ENCODE data around the gene LSM4. TPM values are rescaled to one million over a fixed set of nuclear protein-coding genes. Genes with fewer than 3 reads are reported as not detected.
A peak's percentile ranks its signal among the peaks of the same experiment; 100 is the strongest.

Gene LSM4
- total RNA-seq, 4 donors from 2014 or later: 94.3 to 218 (median 175) TPM

DNA sequence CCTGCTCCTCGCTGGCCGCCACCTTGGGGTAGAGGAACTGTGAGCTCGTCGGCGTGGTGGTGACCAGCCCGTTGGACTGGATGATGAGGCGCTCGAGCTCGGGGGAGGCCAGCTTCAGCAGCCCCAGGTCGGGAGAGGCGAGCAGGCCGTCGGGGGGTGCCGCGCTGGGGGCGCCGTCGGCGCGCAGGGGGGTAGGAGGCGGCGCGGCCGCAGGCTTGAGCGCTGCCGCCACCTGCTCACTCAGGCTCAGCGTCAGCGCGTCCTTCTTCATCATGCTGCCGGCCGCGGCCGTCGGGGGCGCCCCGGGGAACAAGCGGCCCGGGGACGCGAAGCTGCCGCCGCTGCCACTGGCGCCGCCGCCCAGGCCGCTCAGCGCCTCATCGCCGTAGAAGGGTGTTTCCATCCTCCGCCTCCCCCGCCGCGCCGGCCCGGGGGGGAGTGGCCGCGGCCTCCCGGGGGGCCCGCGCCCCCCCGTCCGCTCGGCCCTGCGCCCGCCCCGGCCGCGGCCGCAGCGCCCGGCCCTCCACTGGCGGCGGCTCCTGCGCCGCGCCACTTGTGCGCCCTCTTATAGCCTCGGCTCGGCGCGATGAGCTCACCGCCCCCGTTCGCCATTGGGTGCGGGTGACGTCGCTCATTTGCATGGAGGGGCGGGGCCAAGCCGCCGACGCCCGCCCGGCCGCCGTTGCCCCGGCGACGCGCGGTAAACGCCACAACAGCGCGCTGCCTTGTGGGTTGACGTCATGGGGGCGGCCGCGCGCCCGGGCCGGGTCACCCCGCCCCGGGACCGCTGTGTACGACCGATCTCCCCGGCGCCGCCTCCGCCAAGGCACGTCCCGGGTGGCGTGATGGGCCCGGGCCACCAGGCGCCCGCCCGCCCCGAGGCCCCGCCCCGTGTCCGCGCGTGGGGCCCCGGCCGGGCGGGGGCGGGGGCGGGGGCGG lies 41.5 kb downstream of the LSM4 start, which contains the start of gene JUND:
Gene JUND (minus strand): TSS at position 541 of the 939 bp plus-strand sequence. CDS start 138 bp downstream, at position 403.
- TF ChIP-seq EP300 (IDR thresholded peaks at IDR 0.05; ENCODE audit: low read depth): peak; percentile 97
- peak; percentile 82 for TF ChIP-seq POLR2A (IDR thresholded peaks at IDR 0.05)
- TF ChIP-seq, protein P1, sequence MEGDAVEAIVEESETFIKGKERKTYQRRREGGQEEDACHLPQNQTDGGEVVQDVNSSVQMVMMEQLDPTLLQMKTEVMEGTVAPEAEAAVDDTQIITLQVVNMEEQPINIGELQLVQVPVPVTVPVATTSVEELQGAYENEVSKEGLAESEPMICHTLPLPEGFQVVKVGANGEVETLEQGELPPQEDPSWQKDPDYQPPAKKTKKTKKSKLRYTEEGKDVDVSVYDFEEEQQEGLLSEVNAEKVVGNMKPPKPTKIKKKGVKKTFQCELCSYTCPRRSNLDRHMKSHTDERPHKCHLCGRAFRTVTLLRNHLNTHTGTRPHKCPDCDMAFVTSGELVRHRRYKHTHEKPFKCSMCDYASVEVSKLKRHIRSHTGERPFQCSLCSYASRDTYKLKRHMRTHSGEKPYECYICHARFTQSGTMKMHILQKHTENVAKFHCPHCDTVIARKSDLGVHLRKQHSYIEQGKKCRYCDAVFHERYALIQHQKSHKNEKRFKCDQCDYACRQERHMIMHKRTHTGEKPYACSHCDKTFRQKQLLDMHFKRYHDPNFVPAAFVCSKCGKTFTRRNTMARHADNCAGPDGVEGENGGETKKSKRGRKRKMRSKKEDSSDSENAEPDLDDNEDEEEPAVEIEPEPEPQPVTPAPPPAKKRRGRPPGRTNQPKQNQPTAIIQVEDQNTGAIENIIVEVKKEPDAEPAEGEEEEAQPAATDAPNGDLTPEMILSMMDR (IDR thresholded peaks at IDR 0.05): peak in 1 of 5 experiments; percentile 12
- peak; percentile 99 to 100 (median 99) for TF ChIP-seq POLR2AphosphoS5 (IDR thresholded peaks at IDR 0.05)
- peak within 1 kb of the TSS; percentile 99 to 100 (median 100) for H3K27ac ChIP-seq
- in situ Hi-C loops (cut with MboI; ENCODE audit: low pct_ligation_motif_present in 1 of 4, low pct_unique_long_range_greater_than_20kb in 1 of 4, low sequenced_read_pairs in 3 of 4) (no loop called here), intact Hi-C loops (cut with DNase I; ENCODE audit: low total_unique reads) (no loop called here)
- WGBS, 2 donors (ENCODE audit: low coverage in 1 of 2): 0% methylated on average over 14 of the region's 138 CpGs; no CpG with 5 or more reads in 1 of the 2 donors
- DNase-seq: peak; percentile 98
- H3K36me3 ChIP-seq: peaks cover 0 to 7% (median 3%) of the 10 kb centered on the region in 4 donors
- H3K4me3 ChIP-seq: peak within 1 kb of the TSS; percentile 83 to 100 (median 94)
- H3K4me1 ChIP-seq: peaks cover 28 to 46% (median 41%) of the 10 kb centered on the region in 4 donors
- no peaks in the 10 kb centered on the region for H3K27me3 ChIP-seq
- H3K9me3 ChIP-seq: no peaks in the 10 kb centered on the region

DNA sequence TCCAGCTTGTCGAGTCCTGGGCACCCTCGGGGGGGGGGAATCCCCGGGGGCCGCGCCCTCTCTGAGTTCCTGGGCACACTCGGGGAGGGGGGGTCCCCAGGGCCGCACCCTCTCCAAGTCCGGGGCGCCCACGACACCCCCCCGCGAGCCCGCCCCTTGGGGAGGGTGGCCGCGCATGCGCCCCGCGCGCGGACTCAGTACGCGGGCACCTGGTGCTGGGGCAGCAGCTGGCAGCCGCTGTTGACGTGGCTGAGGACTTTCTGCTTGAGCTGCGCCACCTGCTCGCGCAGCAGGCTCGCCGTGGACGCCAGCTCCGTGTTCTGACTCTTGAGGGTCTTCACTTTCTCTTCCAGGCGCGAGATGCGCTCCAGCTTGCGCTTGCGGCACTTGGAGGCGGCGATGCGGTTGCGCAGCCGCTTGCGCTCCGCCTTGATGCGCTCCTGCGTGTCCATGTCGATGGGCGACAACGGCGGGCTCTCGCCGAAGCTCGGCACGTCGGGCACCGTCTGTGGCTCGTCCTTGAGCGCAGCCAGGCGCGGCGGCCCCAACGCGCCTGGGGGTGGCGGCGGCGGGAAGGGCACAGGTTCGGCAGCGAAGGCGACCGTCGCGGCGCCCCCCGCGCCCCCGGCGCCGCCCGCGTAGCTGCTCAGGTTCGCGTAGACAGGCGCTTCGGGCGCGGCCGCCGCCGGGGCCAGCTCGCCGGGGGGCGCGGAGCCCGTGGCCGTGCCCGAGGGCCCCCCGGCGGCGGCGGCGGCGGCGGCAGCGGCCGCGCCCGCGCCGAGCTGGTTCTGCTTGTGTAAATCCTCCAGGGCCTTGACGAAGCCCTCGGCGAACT lies 42.4 kb downstream of the LSM4 start:
- H3K36me3 ChIP-seq: peaks cover 0 to 7% (median 3%) of the 10 kb centered on the region in 4 donors
- TF ChIP-seq, protein P1 (IDR thresholded peaks at IDR 0.05): no peak
- TF ChIP-seq POLR2A (IDR thresholded peaks at IDR 0.05) (peak; percentile 93), EP300 (IDR thresholded peaks at IDR 0.05; ENCODE audit: low read depth) (no peak), POLR2AphosphoS5 (IDR thresholded peaks at IDR 0.05) (peak; percentile 97 to 99 (median 99))
- H3K4me1 ChIP-seq: peaks cover 31 to 55% (median 47%) of the 10 kb centered on the region in 4 donors
- intact Hi-C loops (cut with DNase I; ENCODE audit: low total_unique reads): no loop called here
- H3K27me3 ChIP-seq: no peaks in the 10 kb centered on the region
- H3K4me3 ChIP-seq: peak overlapping the region; percentile 83 to 100 (median 94)
- H3K9me3 ChIP-seq: no peaks in the 10 kb centered on the region
- in situ Hi-C loops (cut with MboI; ENCODE audit: low pct_ligation_motif_present in 1 of 4, low pct_unique_long_range_greater_than_20kb in 1 of 4, low sequenced_read_pairs in 3 of 4): no loop called here
- DNase-seq: peak; percentile 87
- WGBS, 2 donors (ENCODE audit: low coverage in 1 of 2): 1% methylated on average over 36 of the region's 111 CpGs; no CpG with 5 or more reads in 1 of the 2 donors
- H3K27ac ChIP-seq: peak overlapping the region; percentile 97 to 100 (median 100)

DNA sequence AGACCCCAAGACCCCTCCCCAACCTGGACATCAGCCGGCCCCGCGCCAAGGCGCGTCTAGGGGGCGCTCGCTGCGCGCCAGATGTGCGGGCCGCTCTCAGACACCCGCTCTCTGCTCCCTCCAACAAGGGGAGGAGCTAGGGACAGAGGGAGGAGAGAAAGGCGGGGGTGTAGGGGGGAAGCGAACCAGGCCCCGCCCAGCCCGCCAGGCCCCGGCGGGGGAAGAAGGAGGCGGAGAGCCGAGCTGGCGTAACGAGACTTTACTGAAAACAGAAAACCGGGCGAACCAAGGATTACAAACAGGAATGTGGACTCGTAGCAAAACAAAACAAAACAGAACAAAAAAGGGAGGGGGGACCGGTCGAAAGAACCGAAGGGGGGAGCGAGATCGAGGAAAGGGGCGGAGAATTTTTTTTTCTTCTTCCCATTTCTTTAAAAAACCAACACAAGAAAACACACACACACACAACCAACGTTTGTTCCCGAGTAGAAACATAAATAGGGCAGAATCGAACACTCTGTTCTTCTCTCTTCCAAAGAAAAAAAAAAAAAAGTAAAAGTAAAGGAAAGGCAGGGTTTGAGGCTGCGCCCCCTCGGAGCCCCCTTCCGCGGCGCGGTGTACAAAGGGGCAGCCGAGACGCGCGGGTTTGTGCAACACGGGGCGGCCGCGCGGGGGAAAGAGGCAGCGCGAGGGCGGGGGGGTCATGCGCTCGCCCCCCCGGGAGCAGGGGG lies 43.2 kb downstream of the LSM4 start:
- DNase-seq: peak; percentile 94
- no peaks in the 10 kb centered on the region for H3K9me3 ChIP-seq
- in situ Hi-C loops (cut with MboI; ENCODE audit: low pct_ligation_motif_present in 1 of 4, low pct_unique_long_range_greater_than_20kb in 1 of 4, low sequenced_read_pairs in 3 of 4) (loop anchor here (5.0 to 10.0 kb wide), 3 partner anchors 43 to 128 kb away; partner anchors contain the start of gene LSM4 (in 4 of the 4)), intact Hi-C loops (cut with DNase I; ENCODE audit: low total_unique reads) (loop anchor here (5.0 kb wide), 1 partner anchor 48 kb away; no protein-coding TSS in a partner anchor)
- WGBS, 2 donors (ENCODE audit: low coverage in 1 of 2): 1 to 4% methylated on average over 22 to 55 of the region's 55 CpGs
- H3K27ac ChIP-seq: peak overlapping the region; percentile 97 to 100 (median 100)
- TF ChIP-seq EP300 (IDR thresholded peaks at IDR 0.05; ENCODE audit: low read depth) (no peak), POLR2A (IDR thresholded peaks at IDR 0.05) (peak; percentile 93), POLR2AphosphoS5 (IDR thresholded peaks at IDR 0.05) (peak; percentile 91 to 98 (median 92))
- TF ChIP-seq, protein P1 (IDR thresholded peaks at IDR 0.05): peak; percentile 65 to 96 (median 85)
- no peaks in the 10 kb centered on the region for H3K27me3 ChIP-seq
- H3K4me1 ChIP-seq: peaks cover 37 to 63% (median 52%) of the 10 kb centered on the region in 4 donors
- H3K36me3 ChIP-seq: peaks cover 0 to 7% (median 3%) of the 10 kb centered on the region in 4 donors
- H3K4me3 ChIP-seq: peak overlapping the region; percentile 83 to 100 (median 93)
